Naive B cell (primary cell): ENCODE measurements around the gene PYGO2. TPM values are rescaled to one million over a fixed set of nuclear protein-coding genes. Genes with fewer than 3 reads are reported as not detected.
"Not testable (repeated sequence)": the region's sequence is repeated elsewhere in the genome, so short reads cannot be mapped to it uniquely, and the experiment has no call there.

Experiments used
- ATAC-seq, 2 donors: fragments of 150-1000 bp; cut with Tn5 transposase; 2 replicates each; pipeline ENCODE4 v1.10.0; 2021; ENCODE audit warnings: low read depth in 2 of 2, mild to moderate bottlenecking in 2 of 2, moderate library complexity in 2 of 2
- DNase-seq: peaks from one replicate; pipeline ENCODE4 v3.0.0; 2022
- H3K27ac Mint-ChIP-seq, 6 donors: one replicate each; pipeline ENCODE4 v1.8.0; 2020 to 2022; ENCODE audit warnings: mild to moderate bottlenecking in 6 of 6, mixed read lengths in 6 of 6, moderate library complexity in 5 of 6, inconsistent platforms in 2 of 6
- H3K27me3 Mint-ChIP-seq, 3 donors: one replicate each; pipeline ENCODE4 v1.8.0; 2021 to 2022; ENCODE audit warnings: mixed read lengths in 3 of 3, mild to moderate bottlenecking in 1 of 3
- H3K36me3 Mint-ChIP-seq, 2 donors: one replicate each; pipeline ENCODE4 v1.8.0; 2020 to 2022; ENCODE audit warnings: mixed read lengths in 2 of 2, inconsistent platforms in 1 of 2, mild to moderate bottlenecking in 1 of 2
- H3K4me1 Mint-ChIP-seq, 3 donors: one replicate each; pipeline ENCODE4 v1.8.0; 2020 to 2022; ENCODE audit warnings: mixed read lengths in 3 of 3, inconsistent platforms in 1 of 3, mild to moderate bottlenecking in 1 of 3, moderate library complexity in 1 of 3
- H3K4me3 Mint-ChIP-seq, 8 donors: one replicate each; pipeline ENCODE4 v1.8.0; 2020 to 2022; ENCODE audit warnings: mild to moderate bottlenecking in 8 of 8, mixed read lengths in 8 of 8, moderate library complexity in 8 of 8, inconsistent platforms in 2 of 8
- H3K9me3 Mint-ChIP-seq, 7 donors: one replicate each; pipeline ENCODE4 v1.8.0; 2020 to 2022; ENCODE audit warnings: mixed read lengths in 7 of 7, mild to moderate bottlenecking in 5 of 7, inconsistent platforms in 2 of 7, moderate library complexity in 1 of 7
- polyA plus RNA-seq, 6 donors: library from polyadenylated mRNA; unstranded; fragments of 300-500 nt; fragmentation: Illumina TruSeq; gene quantifications; one replicate each; pipeline ENCODE4 v1.2.3, GENCODE V29; 2021; ENCODE audit warnings: low read depth in 6 of 6

Gene PYGO2
- polyA plus RNA-seq, 6 donors from 2014 or later, result 10.0 to 45.1 (median 29.4) TPM

- not testable (repeated sequence) for DNase-seq, H3K27ac Mint-ChIP-seq, ATAC-seq, H3K9me3 Mint-ChIP-seq, H3K36me3 Mint-ChIP-seq, H3K27me3 Mint-ChIP-seq
- Mint-ChIP-seq H3K4me1 (peaks cover 23 to 50% (median 25%) of the 10 kb centered on the region in 3 donors), H3K4me3 (peak overlapping the region in 1 of 8 donors; percentile 61)
Measured at GRCh38 chr1:154995301-154995983, 33.9 kb upstream of the PYGO2 start.

DNA sequence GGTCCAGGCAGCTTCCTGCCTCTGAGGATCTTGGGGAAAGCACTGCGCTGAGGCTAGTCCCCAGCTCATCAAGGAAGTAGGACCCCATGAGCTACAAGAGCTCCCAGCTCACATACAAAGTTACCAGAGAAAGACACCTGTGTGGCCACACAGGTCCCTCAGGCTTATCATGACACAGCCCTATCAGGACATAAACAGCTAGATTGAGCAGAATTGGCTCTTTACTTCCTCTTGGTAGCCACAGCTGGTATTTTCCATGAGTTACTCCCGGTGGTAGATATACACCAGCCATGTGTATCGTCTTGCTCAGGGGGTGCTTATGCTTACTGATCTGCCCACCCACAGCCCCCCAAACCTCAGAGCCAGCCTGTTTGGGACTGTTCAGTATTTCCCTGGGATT lies 33.0 kb upstream of the PYGO2 start:
- Mint-ChIP-seq H3K27ac (no peak overlapping the region), H3K27me3 (no peaks in the 10 kb centered on the region), H3K36me3 (no peaks in the 10 kb centered on the region), H3K9me3 (no peaks in the 10 kb centered on the region), H3K4me1 (peaks cover 18 to 47% (median 22%) of the 10 kb centered on the region in 3 donors), H3K4me3 (no peak overlapping the region)
- ATAC-seq (no peak), DNase-seq (no peak)

GRCh38 chr1:154994269-154994587 lies 32.6 kb upstream of the PYGO2 start:
- ATAC-seq, result no peak
- Mint-ChIP-seq H3K36me3 (no peaks in the 10 kb centered on the region), H3K9me3 (no peaks in the 10 kb centered on the region), H3K27me3 (no peaks in the 10 kb centered on the region), H3K4me3 (no peak overlapping the region), H3K27ac (peak overlapping the region in 1 of 6 donors; percentile 30), H3K4me1 (peaks cover 20 to 49% (median 23%) of the 10 kb centered on the region in 3 donors)
- DNase-seq, result no peak

DNA sequence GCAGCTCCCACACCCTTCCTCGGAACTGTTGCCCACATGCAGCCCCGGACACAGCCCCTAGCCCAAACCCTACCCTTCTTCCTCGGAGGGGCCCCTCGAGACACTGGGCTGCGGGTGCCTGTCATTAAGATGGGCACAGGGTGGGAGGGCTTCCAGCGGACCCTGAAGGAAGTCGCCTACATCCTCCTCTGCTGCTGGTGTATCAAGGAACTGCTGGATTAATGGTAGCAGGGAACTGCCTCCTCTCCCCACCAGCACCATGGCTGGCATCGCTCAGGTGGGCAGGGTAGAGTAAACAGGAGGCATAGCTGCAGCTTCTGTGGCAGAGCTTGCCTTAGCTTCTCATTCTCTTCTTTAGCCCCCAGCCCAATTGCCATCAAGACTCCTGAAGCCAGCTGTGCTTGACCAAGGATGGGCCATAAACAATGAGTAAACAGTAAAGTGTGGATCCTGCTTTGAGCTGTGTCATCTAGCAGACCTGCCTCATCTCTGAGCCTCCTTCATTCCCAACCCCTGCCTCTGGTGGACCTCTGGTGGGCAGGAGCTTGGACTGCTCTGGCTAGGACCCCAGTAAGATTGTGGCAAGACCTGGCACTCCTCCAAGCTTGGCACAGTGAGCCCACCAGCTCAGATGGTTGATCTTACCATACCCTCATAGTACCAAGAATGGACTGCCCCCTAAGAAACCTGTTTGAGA lies 32.1 kb upstream of the PYGO2 start, which contains the start of gene LENEP:
TSS of gene LENEP (plus strand) at position 15 of the 697 bp plus-strand sequence. CDS start at position 37, 22 bp downstream.
- Mint-ChIP-seq H3K27ac (peak within 1 kb of the TSS in 2 of 6 donors; percentile 15 to 30), H3K36me3 (no peaks in the 10 kb centered on the region)

GRCh38 chr1:154992721-154993571 lies 31.4 kb upstream of the PYGO2 start:
- ATAC-seq, result no peak
- Mint-ChIP-seq H3K27ac (peak overlapping the region in 1 of 6 donors; percentile 15), H3K9me3 (no peaks in the 10 kb centered on the region), H3K36me3 (no peaks in the 10 kb centered on the region), H3K4me1 (peaks cover 19 to 43% (median 21%) of the 10 kb centered on the region in 3 donors), H3K27me3 (no peaks in the 10 kb centered on the region), H3K4me3 (no peak overlapping the region)
- no peak for DNase-seq

More for the DNA sequence above, 32.1 kb upstream of the PYGO2 start, which contains the start of gene LENEP:
- no peak for ATAC-seq
- DNase-seq, result no peak
- no peaks in the 10 kb centered on the region for H3K27me3 Mint-ChIP-seq
- H3K4me3 Mint-ChIP-seq, result no peak within 1 kb of the TSS
- H3K9me3 Mint-ChIP-seq, result no peaks in the 10 kb centered on the region
- peaks cover 20 to 49% (median 23%) of the 10 kb centered on the region in 3 donors for H3K4me1 Mint-ChIP-seq

DNA sequence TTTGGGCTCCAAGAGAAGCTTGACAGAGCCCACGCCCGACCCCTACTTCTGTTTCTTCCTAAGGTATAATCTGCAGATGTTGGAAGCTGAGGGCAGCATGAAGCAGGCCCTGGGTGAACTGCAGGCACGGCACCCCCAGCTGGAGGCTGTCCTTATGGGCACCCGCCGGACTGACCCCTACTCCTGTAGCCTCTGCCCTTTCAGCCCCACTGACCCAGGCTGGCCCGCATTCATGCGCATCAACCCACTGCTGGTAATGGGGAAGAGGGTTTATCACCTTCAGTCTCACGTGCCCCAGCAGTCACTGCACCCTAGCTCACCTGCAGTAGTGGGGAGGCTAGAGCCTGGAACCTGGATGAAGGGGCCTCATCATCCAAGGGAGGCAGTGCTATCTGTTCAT lies 28.7 kb upstream of the PYGO2 start:
- no peak overlapping the region for H3K27ac Mint-ChIP-seq
- H3K4me3 Mint-ChIP-seq, result no peak overlapping the region
- peaks cover 13 to 28% (median 20%) of the 10 kb centered on the region in 3 donors for H3K4me1 Mint-ChIP-seq
- H3K9me3 Mint-ChIP-seq, result no peaks in the 10 kb centered on the region
- no peak for ATAC-seq
- H3K36me3 Mint-ChIP-seq, result no peaks in the 10 kb centered on the region
- DNase-seq, result no peak
- H3K27me3 Mint-ChIP-seq, result no peaks in the 10 kb centered on the region

GRCh38 chr1:154989195-154989860 lies 27.7 kb upstream of the PYGO2 start:
- no peaks in the 10 kb centered on the region for H3K36me3 Mint-ChIP-seq
- H3K4me3 Mint-ChIP-seq, result no peak overlapping the region
- no peaks in the 10 kb centered on the region for H3K27me3 Mint-ChIP-seq
- ATAC-seq, result no peak
- H3K27ac Mint-ChIP-seq, result no peak overlapping the region
- peaks cover 13 to 21% (median 13%) of the 10 kb centered on the region in 3 donors for H3K4me1 Mint-ChIP-seq
- H3K9me3 Mint-ChIP-seq, result no peaks in the 10 kb centered on the region
- no peak for DNase-seq

DNA sequence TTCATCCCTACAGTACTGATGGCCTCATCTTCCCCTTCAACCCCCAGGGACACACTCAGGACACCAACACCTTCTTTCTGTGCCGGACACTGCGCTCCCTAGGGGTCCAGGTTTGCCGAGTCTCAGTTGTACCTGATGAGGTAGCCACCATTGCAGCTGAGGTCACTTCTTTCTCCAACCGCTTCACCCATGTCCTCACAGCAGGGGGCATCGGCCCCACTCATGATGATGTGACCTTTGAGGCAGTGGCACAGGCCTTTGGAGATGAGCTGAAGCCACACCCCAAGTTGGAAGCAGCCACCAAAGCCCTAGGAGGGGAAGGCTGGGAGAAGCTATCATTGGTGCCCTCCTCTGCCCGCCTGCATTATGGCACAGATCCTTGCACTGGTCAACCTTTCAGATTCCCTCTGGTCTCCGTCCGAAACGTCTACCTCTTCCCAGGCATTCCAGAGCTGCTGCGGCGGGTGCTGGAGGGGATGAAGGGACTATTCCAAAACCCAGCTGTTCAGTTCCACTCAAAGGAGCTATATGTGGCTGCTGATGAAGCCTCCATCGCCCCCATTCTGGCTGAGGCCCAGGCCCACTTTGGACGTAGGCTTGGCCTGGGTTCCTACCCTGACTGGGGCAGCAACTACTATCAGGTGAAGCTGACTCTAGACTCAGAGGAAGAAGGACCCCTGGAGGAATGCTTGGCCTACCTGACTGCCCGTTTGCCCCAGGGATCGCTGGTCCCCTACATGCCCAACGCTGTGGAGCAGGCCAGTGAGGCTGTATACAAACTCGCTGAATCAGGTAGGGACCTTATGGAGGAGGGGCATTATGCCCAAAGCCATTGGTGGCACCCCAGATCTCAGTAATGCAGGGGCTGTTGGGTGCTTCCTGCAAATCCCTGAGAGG lies 26.7 kb upstream of the PYGO2 start:
- Mint-ChIP-seq H3K27ac (no peak overlapping the region), H3K4me1 (peaks cover 18 to 22% (median 20%) of the 10 kb centered on the region in 3 donors), H3K9me3 (no peaks in the 10 kb centered on the region), H3K27me3 (no peaks in the 10 kb centered on the region), H3K4me3 (peak overlapping the region in 1 of 8 donors; percentile 42), H3K36me3 (no peaks in the 10 kb centered on the region)
- DNase-seq (no peak), ATAC-seq (no peak)

GRCh38 chr1:154987326-154987725 lies 25.7 kb upstream of the PYGO2 start:
- Mint-ChIP-seq H3K4me3 (peak overlapping the region in 1 of 8 donors; percentile 7), H3K27me3 (no peaks in the 10 kb centered on the region), H3K36me3 (no peaks in the 10 kb centered on the region), H3K27ac (no peak overlapping the region), H3K9me3 (no peaks in the 10 kb centered on the region), H3K4me1 (peaks cover 18 to 22% (median 20%) of the 10 kb centered on the region in 3 donors)
- no peak for DNase-seq
- ATAC-seq, result no peak

- not testable (repeated sequence) for ATAC-seq, H3K9me3 Mint-ChIP-seq, DNase-seq, H3K27me3 Mint-ChIP-seq, H3K36me3 Mint-ChIP-seq
- peak overlapping the region in 1 of 6 donors; percentile 6 for H3K27ac Mint-ChIP-seq
- peak overlapping the region in 1 of 8 donors; percentile 7 for H3K4me3 Mint-ChIP-seq
- H3K4me1 Mint-ChIP-seq, result peaks cover 18 to 22% (median 20%) of the 10 kb centered on the region in 3 donors
Measured at GRCh38 chr1:154986736-154987135, 25.2 kb upstream of the PYGO2 start.

GRCh38 chr1:154983776-154984466 lies 22.3 kb upstream of the PYGO2 start:
- ATAC-seq, result no peak
- H3K4me1 Mint-ChIP-seq, result peaks cover 11 to 17% (median 14%) of the 10 kb centered on the region in 3 donors
- H3K4me3 Mint-ChIP-seq, result no peak overlapping the region
- H3K27me3 Mint-ChIP-seq, result no peaks in the 10 kb centered on the region
- no peaks in the 10 kb centered on the region for H3K9me3 Mint-ChIP-seq
- DNase-seq, result no peak
- H3K27ac Mint-ChIP-seq, result peak overlapping the region in 3 of 6 donors; percentile 20 to 78 (median 51)
- H3K36me3 Mint-ChIP-seq, result no peaks in the 10 kb centered on the region
